Anterior cingulate cortex (tissue), 58 donors: ENCODE measurements around the gene TANC2.

ENCODE experiments used
- DNase-seq, 58 donors: peaks; one replicate each; lab custom pipeline; 2025; lab: John Stamatoyannopoulos, UW

The TANC2 gene

GRCh38 chr17:62998665-62999393, 32.8 kb downstream of the TANC2 start:
- no peak for DNase-seq

GRCh38 chr17:62999736-63000135, 33.7 kb downstream of the TANC2 start:
- DNase-seq: no peak

- no peak for DNase-seq
Observed at GRCh38 chr17:63001689-63002394, 35.8 kb downstream of the TANC2 start.

- DNase-seq: no peak
Observed at GRCh38 chr17:63002625-63003024, 36.6 kb downstream of the TANC2 start.

GRCh38 chr17:63015824-63016223, 49.8 kb downstream of the TANC2 start:
- no peak for DNase-seq
